A673 (cell line): Measurements from ENCODE around the gene PLXNA1.

Experiments
- EZH2 ChIP-seq: fragments of 200-600 bp; sonication (generic); IDR thresholded peaks from 2 replicates; pipeline ENCODE4 v1.6.1; 2017; ENCODE audit warnings: borderline replicate concordance, low read depth, mild to moderate bottlenecking, mixed read lengths, antibody characterized with exemption, low read length; ENCODE audit not compliant: poor library complexity, severe bottlenecking
- TF ChIP-seq, protein P1 (sequence below): fragments of 300-800, 200-600 bp; sonication (generic); conservative IDR thresholded peaks from 2 replicates; pipeline ENCODE4 v1.5.1; 2017; ENCODE audit warnings: low read depth, mild to moderate bottlenecking, antibody characterized with exemption, low read length, moderate library complexity, mixed read lengths

DNA sequence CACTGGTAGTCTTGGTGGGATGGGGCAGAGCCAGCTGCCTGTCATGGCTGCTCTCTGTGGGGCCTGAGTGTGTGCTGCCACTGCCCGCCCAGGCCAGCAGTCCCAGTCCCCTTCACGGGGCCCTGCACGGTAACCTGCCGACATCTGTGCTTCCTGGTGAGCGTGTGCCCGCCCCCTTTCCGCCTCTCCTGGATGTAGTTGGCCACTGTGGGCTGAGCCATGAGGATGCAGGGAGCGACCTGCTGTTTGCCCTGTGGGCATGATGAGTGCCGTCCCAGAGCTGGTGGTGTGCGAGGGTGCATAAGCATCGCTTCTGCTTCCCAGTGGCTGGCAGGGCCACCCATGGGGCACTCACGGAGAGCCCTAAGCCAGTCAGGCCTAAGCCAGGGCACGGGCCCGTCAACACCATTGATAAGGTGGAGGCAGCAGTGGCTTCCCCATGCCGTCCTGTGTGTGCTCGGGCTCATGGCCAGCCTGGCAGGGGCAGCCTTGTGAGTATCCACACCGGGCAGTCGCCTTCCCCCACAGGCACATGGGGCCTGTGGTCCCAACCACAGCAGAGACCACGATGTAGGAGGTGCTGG is 14.6 kb downstream of the PLXNA1 start:
- TF ChIP-seq, protein P1, sequence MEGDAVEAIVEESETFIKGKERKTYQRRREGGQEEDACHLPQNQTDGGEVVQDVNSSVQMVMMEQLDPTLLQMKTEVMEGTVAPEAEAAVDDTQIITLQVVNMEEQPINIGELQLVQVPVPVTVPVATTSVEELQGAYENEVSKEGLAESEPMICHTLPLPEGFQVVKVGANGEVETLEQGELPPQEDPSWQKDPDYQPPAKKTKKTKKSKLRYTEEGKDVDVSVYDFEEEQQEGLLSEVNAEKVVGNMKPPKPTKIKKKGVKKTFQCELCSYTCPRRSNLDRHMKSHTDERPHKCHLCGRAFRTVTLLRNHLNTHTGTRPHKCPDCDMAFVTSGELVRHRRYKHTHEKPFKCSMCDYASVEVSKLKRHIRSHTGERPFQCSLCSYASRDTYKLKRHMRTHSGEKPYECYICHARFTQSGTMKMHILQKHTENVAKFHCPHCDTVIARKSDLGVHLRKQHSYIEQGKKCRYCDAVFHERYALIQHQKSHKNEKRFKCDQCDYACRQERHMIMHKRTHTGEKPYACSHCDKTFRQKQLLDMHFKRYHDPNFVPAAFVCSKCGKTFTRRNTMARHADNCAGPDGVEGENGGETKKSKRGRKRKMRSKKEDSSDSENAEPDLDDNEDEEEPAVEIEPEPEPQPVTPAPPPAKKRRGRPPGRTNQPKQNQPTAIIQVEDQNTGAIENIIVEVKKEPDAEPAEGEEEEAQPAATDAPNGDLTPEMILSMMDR: no peak
- no peak for TF ChIP-seq EZH2
